Astrocyte (in vitro differentiated cells and primary cell): ENCODE measurements around the gene DNAL1. TPM values are rescaled to one million over a fixed set of nuclear protein-coding genes. Genes with fewer than 3 reads are reported as not detected.

ENCODE experiments used
- DNase-seq: peaks from one replicate; pipeline ENCODE4 v3.0.0-alpha.2; 2010; ENCODE audit warnings: low read depth
- FAIRE-seq: peaks from 2 replicates; lab custom pipeline; 2011; peaks lifted over from hg19 to GRCh38; lab: Jason Lieb, UNC
- H2AFZ ChIP-seq: 2 replicates; pipeline ENCODE4 v1.6.0; 2012; ENCODE audit warnings: low read depth, low read length, inconsistent platforms
- H3K27ac ChIP-seq: 2 replicates; pipeline ENCODE4 v1.5.1; 2011; ENCODE audit warnings: low read depth, low read length, inconsistent platforms
- H3K27me3 ChIP-seq: 2 replicates; pipeline ENCODE4 v1.6.0; 2011; ENCODE audit warnings: low read length, inconsistent platforms; ENCODE audit not compliant: insufficient read depth
- H3K36me3 ChIP-seq: 2 replicates; pipeline ENCODE4 v1.5.1; 2011; ENCODE audit warnings: low read length, inconsistent platforms; ENCODE audit not compliant: insufficient read depth
- H3K4me1 ChIP-seq: 2 replicates; pipeline ENCODE4 v1.5.1; 2011; ENCODE audit warnings: low read length, inconsistent platforms; ENCODE audit not compliant: insufficient read depth
- H3K4me2 ChIP-seq: 2 replicates; pipeline ENCODE4 v1.6.0; 2012; ENCODE audit warnings: low read length, inconsistent platforms
- H3K4me3 ChIP-seq: 2 replicates; pipeline ENCODE4 v1.5.1; 2011; ENCODE audit warnings: low read depth, mild to moderate bottlenecking, low read length, inconsistent platforms; ENCODE audit not compliant: insufficient read depth
- H3K79me2 ChIP-seq: 2 replicates; pipeline ENCODE4 v1.6.0; 2012; ENCODE audit warnings: mild to moderate bottlenecking, low read length, inconsistent platforms; ENCODE audit not compliant: insufficient read depth
- H3K9ac ChIP-seq: 2 replicates; pipeline ENCODE4 v1.6.0; 2012; ENCODE audit warnings: mild to moderate bottlenecking, low read length, inconsistent platforms
- H3K9me3 ChIP-seq: 2 replicates; pipeline ENCODE4 v1.5.1; 2012; ENCODE audit warnings: low read depth, mild to moderate bottlenecking, low read length, inconsistent platforms; ENCODE audit not compliant: insufficient read depth
- H4K20me1 ChIP-seq: 2 replicates; pipeline ENCODE4 v1.6.0; 2012; ENCODE audit warnings: low read length, inconsistent platforms; ENCODE audit not compliant: insufficient read depth
- H3K27ac Mint-ChIP-seq: one replicate; pipeline ENCODE4 v1.8.0; 2021; ENCODE audit warnings: mild to moderate bottlenecking, mixed read lengths; ENCODE audit not compliant: unreplicated experiment
- H3K27me3 Mint-ChIP-seq: one replicate; pipeline ENCODE4 v1.8.0; 2021; ENCODE audit warnings: low read depth, mixed read lengths; ENCODE audit not compliant: unreplicated experiment
- H3K36me3 Mint-ChIP-seq: one replicate; pipeline ENCODE4 v1.8.0; 2021; ENCODE audit warnings: low read depth, mixed read lengths; ENCODE audit not compliant: unreplicated experiment
- H3K4me1 Mint-ChIP-seq: one replicate; pipeline ENCODE4 v1.8.0; 2021; ENCODE audit warnings: low read depth, mixed read lengths; ENCODE audit not compliant: unreplicated experiment
- H3K4me3 Mint-ChIP-seq: one replicate; pipeline ENCODE4 v1.8.0; 2021; ENCODE audit warnings: mild to moderate bottlenecking, moderate library complexity, mixed read lengths; ENCODE audit not compliant: unreplicated experiment
- H3K9me3 Mint-ChIP-seq: one replicate; pipeline ENCODE4 v1.8.0; 2021; ENCODE audit warnings: mild to moderate bottlenecking, mixed read lengths; ENCODE audit not compliant: unreplicated experiment
- EZH2 ChIP-seq: IDR thresholded peaks from 2 replicates; pipeline ENCODE4 v1.6.1; 2012; ENCODE audit warnings: mild to moderate bottlenecking, low read length, inconsistent platforms; ENCODE audit not compliant: insufficient read depth
- total RNA-seq: library from RNA; stranded (reverse); gene quantifications from 2 replicates; pipeline ENCODE4 v1.2.1, GENCODE V29; 2021
- TF ChIP-seq, protein P1 (sequence below): IDR thresholded peaks from 2 replicates; pipeline ENCODE4 v1.5.1; 2011; ENCODE audit warnings: low read depth, mild to moderate bottlenecking, inconsistent platforms, low read length, moderate library complexity; ENCODE audit not compliant: insufficient read depth

DNAL1 gene
- total RNA-seq, 1 donor from 2014 or later: 24.9 TPM

- peaks cover 43% of the 10 kb centered on the region for H3K4me1 Mint-ChIP-seq
- Histone ChIP-seq H3K4me3 (no peak overlapping the region), H3K4me1 (peaks cover 41% of the 10 kb centered on the region), H3K9me3 (no peaks in the 10 kb centered on the region), H2AFZ (no peak overlapping the region), H3K36me3 (peaks cover 15% of the 10 kb centered on the region), H3K9ac (no peak overlapping the region), H3K4me2 (no peak overlapping the region), H3K27ac (no peak overlapping the region), H4K20me1 (peaks cover 78% of the 10 kb centered on the region), H3K27me3 (no peaks in the 10 kb centered on the region), H3K79me2 (peaks cover 80% of the 10 kb centered on the region)
- no peaks in the 10 kb centered on the region for H3K9me3 Mint-ChIP-seq
- TF ChIP-seq, protein P1, sequence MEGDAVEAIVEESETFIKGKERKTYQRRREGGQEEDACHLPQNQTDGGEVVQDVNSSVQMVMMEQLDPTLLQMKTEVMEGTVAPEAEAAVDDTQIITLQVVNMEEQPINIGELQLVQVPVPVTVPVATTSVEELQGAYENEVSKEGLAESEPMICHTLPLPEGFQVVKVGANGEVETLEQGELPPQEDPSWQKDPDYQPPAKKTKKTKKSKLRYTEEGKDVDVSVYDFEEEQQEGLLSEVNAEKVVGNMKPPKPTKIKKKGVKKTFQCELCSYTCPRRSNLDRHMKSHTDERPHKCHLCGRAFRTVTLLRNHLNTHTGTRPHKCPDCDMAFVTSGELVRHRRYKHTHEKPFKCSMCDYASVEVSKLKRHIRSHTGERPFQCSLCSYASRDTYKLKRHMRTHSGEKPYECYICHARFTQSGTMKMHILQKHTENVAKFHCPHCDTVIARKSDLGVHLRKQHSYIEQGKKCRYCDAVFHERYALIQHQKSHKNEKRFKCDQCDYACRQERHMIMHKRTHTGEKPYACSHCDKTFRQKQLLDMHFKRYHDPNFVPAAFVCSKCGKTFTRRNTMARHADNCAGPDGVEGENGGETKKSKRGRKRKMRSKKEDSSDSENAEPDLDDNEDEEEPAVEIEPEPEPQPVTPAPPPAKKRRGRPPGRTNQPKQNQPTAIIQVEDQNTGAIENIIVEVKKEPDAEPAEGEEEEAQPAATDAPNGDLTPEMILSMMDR: no peak
- TF ChIP-seq EZH2: no peak
- no peak for FAIRE-seq
- no peak for DNase-seq
- H3K27me3 Mint-ChIP-seq: no peaks in the 10 kb centered on the region
- H3K36me3 Mint-ChIP-seq: peaks cover 3% of the 10 kb centered on the region
- no peak overlapping the region for H3K27ac Mint-ChIP-seq
- H3K4me3 Mint-ChIP-seq: no peak overlapping the region
Observed at GRCh38 chr14:73739174-73739898, 94.5 kb downstream of the DNAL1 start.

- Histone ChIP-seq H3K4me2 (no peak overlapping the region), H2AFZ (no peak overlapping the region), H3K27me3 (no peaks in the 10 kb centered on the region), H3K36me3 (peaks cover 8% of the 10 kb centered on the region), H3K4me1 (peaks cover 44% of the 10 kb centered on the region), H4K20me1 (peaks cover 80% of the 10 kb centered on the region), H3K9ac (peak overlapping the region; percentile 37), H3K9me3 (no peaks in the 10 kb centered on the region), H3K27ac (no peak overlapping the region), H3K79me2 (peaks cover 81% of the 10 kb centered on the region), H3K4me3 (no peak overlapping the region)
- no peaks in the 10 kb centered on the region for H3K9me3 Mint-ChIP-seq
- H3K36me3 Mint-ChIP-seq: peaks cover 3% of the 10 kb centered on the region
- DNase-seq (no peak), FAIRE-seq (no peak)
- TF ChIP-seq, protein P1: no peak
- TF ChIP-seq EZH2: no peak
- H3K27me3 Mint-ChIP-seq: no peaks in the 10 kb centered on the region
- H3K4me1 Mint-ChIP-seq: peaks cover 46% of the 10 kb centered on the region
- no peak overlapping the region for H3K4me3 Mint-ChIP-seq
- H3K27ac Mint-ChIP-seq: no peak overlapping the region
Observed at GRCh38 chr14:73739899-73740617, 95.3 kb downstream of the DNAL1 start.
